GM12878 (cell line): ENCODE measurements around the gene COL15A1. TPM values are rescaled to one million over a fixed set of nuclear protein-coding genes. Genes with fewer than 3 reads are reported as not detected.

ENCODE experiments used
- ATAC-seq: fragments of 200-7000 bp; cut with Tn5 transposase; 3 replicates; pipeline ENCODE4 v1.9.1; 2020; ENCODE audit warnings: mild to moderate bottlenecking, moderate library complexity
- BruUV-seq: library from RNA; stranded (reverse); fragments of 400-500 nt; replicated peaks from 2 replicates; lab custom pipeline; 2021; lab: Mats Ljungman, UMichigan
- CTCF ChIA-PET: fragments of 300-600 bp; sonication (Branson Sonifier 250); formaldehyde crosslinking; extraction: SDS; loops from one replicate; lab custom pipeline; 2021; ENCODE audit warnings: inconsistent platforms; lab: Yijun Ruan, JAX
- POLR2A ChIA-PET: fragments of 350-600 bp; formaldehyde crosslinking; extraction: SDS; loops from one replicate; lab custom pipeline; 2021; ENCODE audit warnings: inconsistent platforms; lab: Charles Lee
- RAD21 ChIA-PET: fragments of 300-600 bp; sonication (Branson Sonifier 250); formaldehyde crosslinking; loops from one replicate; lab custom pipeline; 2023; ENCODE audit warnings: antibody characterized with exemption; ENCODE audit not compliant: unreplicated experiment; lab: Charles Lee
- SMC1A ChIA-PET: fragments of 300-600 bp; sonication (Branson Sonifier 250); formaldehyde crosslinking; loops from one replicate; lab custom pipeline; 2023; ENCODE audit not compliant: unreplicated experiment, uncharacterized antibody; lab: Charles Lee
- DNase-seq: peaks from one replicate; pipeline ENCODE4 v3.0.0-alpha.2; 2011; ENCODE audit warnings: low read depth, low spot score
- FAIRE-seq: peaks from 3 replicates; lab custom pipeline; 2011; peaks lifted over from hg19 to GRCh38; lab: Jason Lieb, UNC
- H2AFZ ChIP-seq: 2 replicates; pipeline ENCODE4 v1.6.0; 2011; ENCODE audit warnings: low read depth, low read length, control low read depth; ENCODE audit not compliant: control insufficient read depth
- H3K27ac ChIP-seq: 2 replicates; pipeline ENCODE4 v1.5.1; 2011; ENCODE audit warnings: control low read depth; ENCODE audit not compliant: control insufficient read depth, insufficient read depth
- H3K27me3 ChIP-seq, 2 experiments: replicated peaks in 1 of 2; 2 replicates each; pipeline versions ENCODE4 v1.6.0 to v1.6.1; 2011; ENCODE audit warnings: low read length in 1 of 2; ENCODE audit not compliant: control insufficient read depth in 2 of 2, insufficient read depth in 2 of 2
- H3K36me3 ChIP-seq, 2 experiments: 2 replicates each; pipeline ENCODE4 v1.5.1; 2011; ENCODE audit warnings: low read length in 1 of 2; ENCODE audit not compliant: control insufficient read depth in 2 of 2, insufficient read depth in 2 of 2
- H3K4me1 ChIP-seq: 2 replicates; pipeline ENCODE4 v1.6.1; 2011; ENCODE audit warnings: mild to moderate bottlenecking, low read length, moderate library complexity, mixed read lengths; ENCODE audit not compliant: control insufficient read depth, insufficient read depth
- H3K4me2 ChIP-seq: 2 replicates; pipeline ENCODE4 v1.6.0; 2011; ENCODE audit warnings: control low read depth; ENCODE audit not compliant: control insufficient read depth, insufficient read depth
- H3K4me3 ChIP-seq: fragments of 200-600 bp; sonication (generic); 2 replicates; pipeline ENCODE4 v1.5.1; 2016
- H3K79me2 ChIP-seq: 2 replicates; pipeline ENCODE4 v1.6.0; 2011; ENCODE audit warnings: low read length; ENCODE audit not compliant: control insufficient read depth, insufficient read depth
- H3K9ac ChIP-seq: 2 replicates; pipeline ENCODE4 v1.8.0; 2011; ENCODE audit warnings: low read length, control low read depth, mixed read lengths; ENCODE audit not compliant: control insufficient read depth, insufficient read depth
- H3K9me3 ChIP-seq: replicated peaks from 3 replicates; pipeline ENCODE4 v1.5.1; 2011; ENCODE audit warnings: mild to moderate bottlenecking, low read length; ENCODE audit not compliant: control insufficient read depth, insufficient read depth
- H4K20me1 ChIP-seq: 2 replicates; pipeline ENCODE4 v1.6.0; 2011; ENCODE audit not compliant: control insufficient read depth, insufficient read depth
- DPF2 ChIP-seq: fragments of 450-650 bp; IDR thresholded peaks from 2 replicates; pipeline ENCODE4 v1.6.1; 2017; ENCODE audit warnings: mild to moderate bottlenecking
- IKZF1 ChIP-seq: fragments of 450-650 bp; conservative IDR thresholded peaks from 2 replicates; pipeline ENCODE4 v1.6.1; 2017; ENCODE audit warnings: antibody characterized with exemption, mild to moderate bottlenecking
- MEF2B ChIP-seq: fragments of 450-650 bp; IDR thresholded peaks from 2 replicates; pipeline ENCODE4 v1.6.1; 2018; ENCODE audit warnings: mild to moderate bottlenecking, moderate library complexity; ENCODE audit not compliant: partially characterized antibody, poor library complexity, severe bottlenecking
- PML ChIP-seq: IDR thresholded peaks from 2 replicates; pipeline ENCODE4 v1.6.1; 2012; ENCODE audit warnings: low read length, inconsistent platforms
- ZBTB4 ChIP-seq: fragments of 450-650 bp; formaldehyde crosslinking; IDR thresholded peaks from 2 replicates; pipeline ENCODE4 v1.4.0; 2022; ENCODE audit warnings: mild to moderate bottlenecking, moderate library complexity
- WGBS: methylation state at CpG from one replicate; pipeline ENCODE4 v1.1.6; 2016; ENCODE audit warnings: low lambda C conversion rate; ENCODE audit not compliant: insufficient replicate concordance, insufficient coverage; ENCODE audit errors: missing lambda C conversion rate; 5-methylcytosine and 5-hydroxymethylcytosine counted together
- in situ Hi-C: fragments of 300-500 bp; cut with MboI; formaldehyde crosslinking; loops from 9 replicates; pipeline ENCODE4 v1.14.3; 2018; ENCODE audit warnings: mixed read lengths
- intact Hi-C: fragments of 100-400 bp; cut with micrococcal nuclease; formaldehyde crosslinking; loops from one replicate; pipeline ENCODE4 v1.14.2; 2022; ENCODE audit not compliant: unreplicated experiment
- polyA plus RNA-seq, 11 experiments: library from polyadenylated mRNA; depleted of rRNA in 4 of 11; unstranded in 6 of 11; stranded (reverse) in 5 of 11; fragments of >200 nt; fragmentation: Nextera tagmentation in 4 of 11; fragmentation: Illumina TruSeq in 1 of 11; extraction: Ambion mirVana in 4 of 11; extraction: Trizol in 1 of 11; gene quantifications; 1 replicate in 1 of 11; 2 replicates in 10 of 11; pipeline versions ENCODE4 v1.2.1 to v1.2.3, GENCODE V29; 2011 to 2016; ENCODE audit warnings: inconsistent platforms in 2 of 11, missing spikeins in 2 of 11, low read depth in 1 of 11
- total RNA-seq, 4 experiments: library from RNA; depleted of rRNA in 3 of 4; stranded (reverse); fragments of >200 nt in 3 of 4; fragmentation: Illumina TruSeq in 1 of 4; extraction: Trizol in 1 of 4; gene quantifications; 2 replicates each; pipeline versions ENCODE4 v1.2.1 to v1.2.3, GENCODE V29; 2013 to 2021

The COL15A1 gene
- total and polyA plus RNA-seq, 10 of the 15 experiments (the other 5 are each of a cell fraction or from before 2014, with no cell fraction given) = 0.01 to 0.28 (median 0.06) TPM; not detected in 2

GRCh38 chr9:98966676-98967075 is 23.0 kb downstream of the COL15A1 start:
- Histone ChIP-seq H3K27me3 (no peaks in the 10 kb centered on the region; a peak in 1 of 4 replicates), H2AFZ (no peak overlapping the region), H3K79me2 (no peaks in the 10 kb centered on the region), H3K9me3 (no peaks in the 10 kb centered on the region), H3K4me1 (no peaks in the 10 kb centered on the region), H3K4me3 (no peak overlapping the region), H3K9ac (no peak overlapping the region), H3K27ac (no peak overlapping the region), H4K20me1 (no peaks in the 10 kb centered on the region; the same call in 1 of the 2 replicates), H3K4me2 (no peak overlapping the region), H3K36me3 (no peaks in the 10 kb centered on the region)
- DNase-seq (no peak), FAIRE-seq (no peak), ATAC-seq (no peak)
- TF ChIP-seq IKZF1 = no peak
- TF ChIP-seq PML = no peak
- no peak for TF ChIP-seq MEF2B
- TF ChIP-seq DPF2 = no peak
- TF ChIP-seq ZBTB4 (CRISPR knock-in tag) = no peak
- ChIA-PET POLR2A (interaction anchor here (0.6 kb wide), 1 partner anchor 172 kb away, joined by 3 read pairs; no protein-coding TSS in a partner anchor), CTCF (interaction anchor here (0.7 to 1.4 kb wide), 4 partner anchors 9 to 181 kb away, joined by 3 read pairs; no protein-coding TSS in a partner anchor), RAD21 (interaction anchor here (0.6 kb wide), 1 partner anchor 1460 kb away, joined by 3 read pairs; no protein-coding TSS in a partner anchor), SMC1A (interaction anchor here (0.7 to 1.7 kb wide), 2 partner anchors 9 to 180 kb away, joined by 3 to 4 read pairs; no protein-coding TSS in a partner anchor)
- intact Hi-C loops (no loop called here), in situ Hi-C loops (no loop called here)
- BruUV-seq = no TSS peak
- WGBS = 17% methylated on average over 4 of the region's 4 CpGs
